IPS-18c (cell line): ENCODE results near the gene MZB1.
"Not testable (repeated sequence)": the region's sequence is repeated elsewhere in the genome, so short reads cannot be mapped to it uniquely, and the experiment has no call there.

Experiments
- H3K4me3 ChIP-seq: 2 replicates; pipeline ENCODE4 v1.7.0; 2013; ENCODE audit warnings: low read depth, mild to moderate bottlenecking, low read length, moderate library complexity; ENCODE audit not compliant: insufficient read depth
- H3K9me3 ChIP-seq: one replicate; pipeline ENCODE4 v1.6.1; 2013; ENCODE audit warnings: mild to moderate bottlenecking, low read length, moderate library complexity; ENCODE audit not compliant: control insufficient read depth, insufficient read depth

Gene MZB1

DNA sequence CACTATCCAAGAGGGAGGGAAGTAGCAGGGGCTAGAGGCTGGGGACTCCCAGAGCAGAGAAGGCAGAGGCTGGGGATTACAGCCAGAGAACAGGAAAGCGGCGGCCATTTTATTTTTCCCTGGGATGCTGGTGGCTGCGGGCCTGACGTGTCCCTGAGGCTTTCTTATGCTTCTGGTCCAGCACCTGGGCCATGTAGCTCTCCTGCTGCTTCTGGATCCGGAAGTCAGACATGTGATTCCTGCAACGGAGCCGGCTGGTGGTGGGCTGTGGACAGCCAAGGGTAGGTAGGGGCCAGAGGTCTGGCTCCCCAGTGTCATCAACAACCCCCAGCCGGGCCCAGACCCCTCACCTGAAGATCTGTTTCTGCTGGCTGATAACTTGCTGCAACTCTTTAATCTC, 7.0 kb upstream of the MZB1 start:
- H3K9me3 ChIP-seq, result no peaks in the 10 kb centered on the region
- H3K4me3 ChIP-seq, result no peak overlapping the region

DNA sequence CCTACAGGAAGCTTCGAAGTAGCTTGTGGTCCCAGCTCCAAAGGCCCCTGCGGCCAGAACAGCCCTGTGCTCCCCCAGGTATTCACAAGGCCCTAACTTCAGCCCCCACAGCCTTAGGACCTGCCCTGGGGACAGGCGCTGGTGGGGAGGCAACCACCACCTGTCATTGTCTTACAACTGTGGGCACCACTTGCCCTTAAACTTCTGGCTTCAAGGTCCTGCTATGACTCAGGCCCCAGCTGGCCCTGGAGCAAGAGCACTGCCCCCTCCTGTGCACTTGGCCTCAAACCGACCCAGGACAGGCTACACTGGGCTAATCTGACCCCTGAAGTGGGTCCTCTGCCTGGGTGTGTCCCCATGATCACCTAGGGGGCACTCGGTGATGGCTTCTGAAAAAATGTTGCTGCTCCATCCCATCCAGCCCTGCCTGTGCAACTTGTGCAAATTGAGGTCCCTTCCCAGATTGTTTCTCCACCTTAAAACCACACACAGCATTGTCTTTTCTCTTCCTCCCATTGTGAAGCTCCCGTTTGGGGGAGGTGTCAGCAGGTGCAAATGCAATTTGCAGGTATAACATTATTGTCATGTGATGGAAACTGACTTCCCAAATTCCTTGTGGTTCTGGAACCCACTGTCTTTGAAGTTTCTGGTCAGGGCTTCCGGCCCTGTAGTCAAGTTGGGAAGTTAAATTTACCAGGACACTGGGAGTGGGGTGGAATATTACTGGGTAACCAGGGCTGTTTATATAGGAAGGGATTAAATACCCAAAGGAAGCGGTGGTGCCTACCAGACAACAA, 6.3 kb upstream of the MZB1 start:
- H3K9me3 ChIP-seq, result no peaks in the 10 kb centered on the region
- H3K4me3 ChIP-seq, result no peak overlapping the region; the same call in 1 of the 2 replicates

DNA sequence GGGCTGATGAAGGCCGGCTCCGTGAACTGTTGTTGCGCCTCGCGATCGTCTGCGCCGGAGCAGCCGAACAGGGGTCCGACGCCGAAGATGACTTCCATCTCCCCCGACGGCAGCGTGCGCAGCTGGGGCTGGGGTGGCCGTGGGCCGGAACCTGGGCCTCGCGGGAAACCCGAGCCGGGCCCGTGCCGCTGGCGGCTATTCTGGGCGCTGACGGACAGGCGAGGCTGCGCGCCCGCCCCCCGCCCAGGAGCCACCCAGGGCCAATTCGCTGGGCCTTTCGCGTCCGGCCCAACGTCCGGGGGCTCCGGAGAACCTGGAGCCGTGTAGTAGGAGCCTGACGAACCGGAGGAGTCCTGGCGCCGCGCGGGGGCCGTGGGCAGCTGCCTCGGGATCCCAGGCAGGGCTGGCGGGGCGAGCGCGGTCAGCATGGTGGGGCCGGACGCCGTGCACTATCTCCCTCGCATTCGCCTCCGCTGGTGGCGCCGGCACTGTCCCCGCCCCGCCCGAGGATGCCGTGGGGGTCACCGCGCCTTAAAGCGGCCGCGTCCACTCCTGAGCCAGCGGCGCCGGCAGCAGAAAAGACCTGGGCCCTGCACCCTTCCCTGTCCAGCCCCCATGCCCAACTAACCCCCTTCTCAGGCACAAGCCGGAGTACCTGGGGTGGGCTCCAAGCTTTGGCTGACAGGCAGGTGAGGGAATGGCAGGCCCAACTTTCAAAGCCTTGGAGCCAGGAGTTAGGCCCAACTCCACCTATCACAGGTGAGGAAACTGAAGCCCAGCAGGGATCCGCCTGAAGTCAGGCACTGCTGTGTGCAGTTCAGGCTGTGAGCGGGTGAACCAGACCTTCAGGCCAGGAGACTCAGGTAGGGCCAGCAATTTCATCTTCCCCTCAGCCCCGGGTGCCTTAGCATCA, 5.2 kb upstream of the MZB1 start, which contains the start of gene PROB1:
Gene PROB1, minus strand, starts transcription at position 451 of the 913 bp plus-strand sequence. Its CDS starts 23 bp downstream, at position 428.
- Histone ChIP-seq H3K9me3 (no peaks in the 10 kb centered on the region), H3K4me3 (peak within 1 kb of the TSS; percentile 61)

DNA sequence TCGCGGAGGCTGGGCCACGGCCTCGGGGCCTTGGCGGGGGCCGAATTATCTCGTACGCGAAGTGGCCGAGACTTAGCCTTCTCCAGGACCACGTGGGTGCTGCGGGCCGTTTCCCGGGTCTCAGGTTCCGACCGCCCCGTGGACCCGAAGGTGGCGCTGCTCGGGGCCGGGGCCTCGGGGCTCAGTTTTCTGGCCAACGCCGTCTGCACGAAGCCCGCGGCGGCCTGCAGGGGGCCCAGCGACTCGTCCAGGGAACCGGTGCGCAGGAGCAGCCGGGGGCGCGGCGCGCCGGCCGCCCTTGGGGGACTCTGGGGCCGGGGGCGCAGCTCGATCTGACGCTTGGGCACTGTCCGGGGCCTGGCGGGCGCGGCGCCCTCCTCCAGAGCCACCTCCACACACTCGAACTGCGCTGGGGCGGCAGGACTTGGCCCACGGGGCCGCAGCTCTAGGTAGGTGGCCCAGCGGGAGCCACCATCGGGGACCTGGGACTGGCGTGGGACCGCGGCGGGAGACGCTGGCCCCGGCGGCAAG, 4.5 kb upstream of the MZB1 start:
- H3K4me3 ChIP-seq, result peak overlapping the region; percentile 61; the same call in 1 of the 2 replicates
- no peaks in the 10 kb centered on the region for H3K9me3 ChIP-seq

DNA sequence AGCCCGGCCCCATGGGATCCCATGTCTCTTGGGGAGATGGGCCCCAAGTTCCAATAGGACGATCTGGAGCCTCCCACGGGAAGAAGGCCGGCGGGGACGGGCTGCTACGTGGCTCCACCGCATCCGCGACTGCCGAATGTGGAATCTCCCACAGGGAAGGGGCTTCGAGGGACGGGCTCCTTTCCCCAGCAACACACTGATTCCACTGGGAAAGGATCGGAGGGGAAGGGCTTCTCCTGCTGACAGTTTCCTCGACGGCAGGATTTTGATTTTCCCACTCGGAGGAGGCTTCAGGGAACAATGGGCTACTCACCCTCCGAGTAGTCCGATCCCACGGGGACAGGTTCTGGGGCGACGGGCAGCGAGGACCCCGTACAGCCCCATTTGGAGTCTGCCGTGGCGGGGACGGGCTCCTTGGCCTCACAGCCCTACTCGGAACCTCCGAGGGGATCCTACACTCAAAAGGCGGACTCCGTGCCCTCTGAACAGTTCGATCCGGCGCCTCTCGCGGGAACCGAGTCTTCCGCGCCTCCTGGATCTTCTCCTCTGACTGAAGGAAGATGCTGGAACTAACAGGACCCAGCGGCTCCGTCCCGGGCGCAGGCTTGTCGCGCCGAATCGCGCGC, 3.9 kb upstream of the MZB1 start:
- Histone ChIP-seq H3K9me3 (no peaks in the 10 kb centered on the region), H3K4me3 (peak overlapping the region; percentile 61)

DNA sequence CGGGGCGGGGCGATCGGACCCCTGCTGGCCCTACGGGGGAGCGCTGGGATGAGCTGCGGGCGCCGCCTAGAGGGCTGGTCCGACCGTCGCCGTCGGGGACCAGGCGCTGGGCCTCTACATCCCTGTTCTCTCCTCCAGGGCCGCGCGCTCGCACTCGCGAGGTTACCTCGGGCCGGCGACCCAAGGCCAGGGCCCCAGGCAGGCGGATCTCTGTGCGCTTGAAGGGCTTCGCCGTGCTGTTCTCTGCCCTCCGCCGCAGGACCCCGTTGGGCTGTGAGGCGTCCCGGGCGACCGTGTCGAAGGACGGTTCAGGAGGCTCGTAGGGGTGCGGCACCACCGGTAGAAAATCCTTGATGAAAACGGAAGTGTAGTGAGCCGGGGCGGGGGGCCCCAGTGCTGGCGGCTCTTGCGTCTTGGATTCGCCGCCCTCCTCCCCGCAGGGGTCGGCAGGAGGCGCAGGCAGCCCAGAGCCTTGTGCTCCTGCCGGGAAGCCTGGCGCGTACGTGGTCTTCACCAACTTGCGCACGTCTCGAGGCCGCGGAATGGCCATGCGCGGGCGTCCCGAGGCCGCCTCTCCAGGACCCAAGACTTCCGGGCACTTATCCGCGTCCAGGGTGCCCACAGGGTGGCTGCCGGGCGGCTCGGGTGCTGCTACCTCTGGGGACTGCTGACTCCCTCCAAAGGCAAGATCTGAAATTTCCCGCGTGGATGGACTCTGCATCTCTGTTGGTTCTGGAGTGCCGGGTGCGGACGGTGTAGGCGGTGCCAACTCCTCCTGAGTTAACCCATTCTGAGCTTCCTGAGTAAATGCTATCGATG, 3.2 kb upstream of the MZB1 start:
- Histone ChIP-seq H3K4me3 (peak overlapping the region; percentile 61), H3K9me3 (no peaks in the 10 kb centered on the region)

DNA sequence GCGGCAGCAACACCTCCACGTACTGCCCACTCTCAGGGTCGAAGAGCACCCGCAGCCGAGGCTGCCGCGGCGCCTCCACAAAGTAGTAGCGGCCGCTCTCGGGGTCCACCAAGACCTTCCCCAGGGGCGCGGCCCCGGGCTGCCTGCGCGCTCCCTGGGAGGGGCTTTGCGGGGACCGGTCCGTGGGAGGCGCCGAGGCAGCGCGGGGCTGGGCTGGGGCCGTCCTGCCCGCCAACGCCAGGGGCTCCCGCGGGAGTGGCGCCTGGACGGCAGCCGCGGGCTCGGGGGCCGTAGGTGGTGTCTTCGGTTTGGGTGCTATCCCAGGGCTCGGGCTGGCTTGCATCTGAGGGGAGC, 2.6 kb upstream of the MZB1 start:
- Histone ChIP-seq H3K9me3 (no peaks in the 10 kb centered on the region), H3K4me3 (peak overlapping the region; percentile 61)

DNA sequence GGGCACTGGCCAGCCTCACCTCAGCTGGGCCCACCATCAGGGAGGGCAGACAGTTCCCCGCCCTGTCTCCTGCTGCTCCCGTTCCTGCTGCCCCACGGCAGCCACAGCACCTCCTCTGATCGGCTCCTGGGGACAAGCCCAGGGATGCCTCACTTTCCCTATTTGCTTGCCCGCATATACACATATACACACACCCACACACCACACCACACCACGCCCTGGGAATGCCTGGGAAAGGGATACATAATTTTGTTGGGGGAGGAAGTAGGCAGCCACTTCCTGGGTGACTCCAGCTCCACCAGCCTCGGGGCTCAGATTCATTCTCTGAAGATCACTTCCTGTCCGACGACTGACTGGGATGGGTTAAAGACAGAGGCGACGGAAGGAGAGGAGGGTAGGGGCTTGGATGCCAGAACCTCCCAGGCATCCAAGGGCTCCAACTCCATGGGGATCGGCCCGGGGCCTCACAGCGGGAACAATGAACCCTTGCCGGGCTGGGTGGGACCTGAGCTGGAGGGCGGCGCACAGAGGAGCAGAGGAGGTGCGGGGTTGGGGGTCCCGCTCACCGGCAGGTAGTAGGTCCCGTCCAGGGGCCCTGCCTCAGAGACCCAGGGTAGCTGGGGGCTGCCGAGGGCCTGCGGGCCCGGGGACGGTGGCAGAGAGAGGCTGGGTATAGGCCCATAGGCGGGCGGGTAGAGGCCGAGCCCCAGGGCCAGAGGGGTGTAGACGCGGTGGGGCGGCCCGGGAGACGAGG, 2.0 kb upstream of the MZB1 start:
- peak overlapping the region; percentile 61; the same call in 1 of the 2 replicates for H3K4me3 ChIP-seq
- no peaks in the 10 kb centered on the region for H3K9me3 ChIP-seq

DNA sequence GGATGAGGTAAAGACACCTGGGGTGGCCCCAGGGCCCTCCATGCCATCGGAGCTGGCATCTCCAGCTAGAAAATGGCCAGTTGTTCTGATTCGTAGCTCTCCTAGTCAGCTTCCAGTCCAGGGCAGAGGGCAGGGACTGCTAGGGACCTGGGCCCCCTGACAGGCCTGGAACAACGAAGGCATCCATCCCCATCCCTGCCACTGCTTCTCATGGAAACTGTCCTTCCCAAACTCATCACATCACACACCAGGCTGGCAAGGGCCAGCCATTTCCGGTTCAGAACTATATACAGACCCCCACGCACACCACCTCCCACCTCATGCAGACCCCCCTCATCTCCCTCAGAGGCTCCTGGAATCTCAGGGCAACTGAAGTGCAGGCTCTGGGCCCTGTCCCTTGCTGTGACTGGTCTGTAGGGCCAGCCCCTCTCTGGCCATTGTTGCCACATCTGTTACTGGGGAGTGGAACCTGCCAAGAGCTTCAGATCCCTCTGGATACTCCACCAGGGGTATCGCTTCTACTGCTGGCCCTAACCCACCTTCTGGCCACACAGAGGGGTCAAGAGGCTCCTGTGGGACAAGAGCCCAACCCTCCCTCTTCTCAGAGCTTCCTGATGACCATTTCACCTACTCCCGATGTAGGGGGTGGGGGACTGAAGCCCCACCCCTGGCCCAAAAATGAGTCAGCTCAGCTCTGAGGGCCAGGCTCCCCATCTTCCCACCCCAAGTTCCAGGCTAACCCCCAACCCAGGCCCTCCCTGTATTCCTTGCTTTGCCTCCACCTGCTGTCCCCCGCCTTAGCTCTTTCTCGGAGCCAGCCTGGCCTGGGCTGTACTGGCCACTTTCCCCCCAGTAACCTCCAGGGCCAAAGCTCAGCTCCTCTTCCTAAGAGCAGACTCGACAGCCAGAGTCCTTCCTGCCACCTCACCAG, 1.2 kb upstream of the MZB1 start:
- Histone ChIP-seq H3K4me3 (no peak overlapping the region), H3K9me3 (no peaks in the 10 kb centered on the region)

DNA sequence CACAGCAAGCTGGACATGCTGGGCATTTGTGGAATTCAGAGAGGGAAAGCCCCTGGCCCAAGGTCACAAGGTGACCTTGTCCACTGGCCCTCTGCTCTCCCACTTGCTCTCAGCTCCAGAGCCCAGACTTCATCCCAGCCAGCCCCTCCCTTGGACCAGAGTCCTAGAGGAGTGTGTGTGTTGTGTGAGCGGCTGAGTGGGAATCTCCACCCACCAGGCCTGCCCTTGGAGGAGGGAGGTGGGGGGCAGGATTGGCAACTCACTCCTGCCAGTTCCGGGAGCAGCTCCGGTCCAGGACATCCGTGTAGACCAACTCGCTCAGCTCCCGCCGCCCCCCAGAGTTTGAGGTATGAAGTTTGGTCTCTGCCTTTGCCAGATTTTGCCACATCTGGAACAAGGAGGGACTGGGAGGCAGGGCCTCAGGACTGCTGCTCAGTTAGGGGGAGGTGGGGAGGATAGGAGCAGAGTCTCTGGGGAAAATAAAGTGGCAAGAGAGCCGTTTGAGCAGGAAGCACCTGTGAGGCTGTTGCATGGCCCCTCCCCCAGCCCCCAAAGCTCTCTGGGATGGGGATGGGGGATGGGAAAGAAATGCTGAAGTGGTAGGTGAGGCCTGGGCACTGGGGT, 1.4 kb downstream of the MZB1 start:
- no peaks in the 10 kb centered on the region for H3K9me3 ChIP-seq
- H3K4me3 ChIP-seq, result no peak overlapping the region

DNA sequence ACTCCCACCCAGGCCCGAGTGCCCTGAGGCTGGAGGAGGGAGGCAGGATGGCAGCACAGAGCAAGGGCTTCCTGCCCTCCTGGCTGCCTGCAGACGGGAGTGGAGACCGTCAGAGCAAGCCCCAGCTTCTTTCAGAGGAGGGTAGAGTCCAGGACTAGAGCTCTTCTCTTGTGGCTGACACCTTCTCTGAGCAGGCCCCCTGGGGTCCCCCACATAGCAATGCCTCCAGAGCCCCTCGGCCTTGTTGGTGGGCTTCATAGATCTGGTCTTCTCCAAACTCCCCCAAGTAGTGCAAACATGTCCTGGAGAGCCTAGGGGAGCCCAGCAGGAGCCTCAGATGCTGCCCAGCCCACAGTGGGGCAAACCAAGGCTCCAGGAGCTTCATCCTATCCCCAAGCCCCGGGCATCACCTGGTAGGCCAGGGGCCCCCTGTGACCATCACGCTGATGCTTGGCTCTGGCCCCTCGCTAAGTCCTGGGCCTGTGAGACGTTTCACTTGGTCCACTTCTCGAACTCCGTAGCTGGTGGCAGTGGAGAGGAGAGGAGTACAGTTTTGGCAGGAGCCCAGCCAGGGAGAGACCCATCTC, 2.0 kb downstream of the MZB1 start:
- H3K9me3 ChIP-seq, result no peaks in the 10 kb centered on the region
- no peak overlapping the region for H3K4me3 ChIP-seq

DNA sequence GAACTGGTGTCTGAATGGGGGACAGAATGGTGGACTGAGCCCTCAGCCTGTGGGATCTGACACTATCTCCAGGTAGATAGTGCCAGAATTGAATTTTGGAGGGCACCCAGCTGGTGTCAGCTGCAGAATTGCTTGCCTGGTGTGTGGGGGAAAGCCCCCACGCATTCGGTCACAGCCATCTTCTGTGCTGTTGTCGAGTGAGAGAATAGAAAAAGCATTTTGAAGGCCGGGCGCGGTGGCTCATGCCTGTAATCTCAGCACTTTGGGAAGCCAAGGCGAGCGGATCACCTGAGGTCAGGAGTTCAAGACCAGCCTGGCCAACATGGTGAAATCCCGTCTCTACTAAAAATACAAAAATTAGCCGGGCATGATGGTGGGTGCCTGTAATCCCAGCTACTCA, 2.8 kb downstream of the MZB1 start:
- H3K4me3 ChIP-seq, H3K9me3 ChIP-seq: not testable (repeated sequence)

DNA sequence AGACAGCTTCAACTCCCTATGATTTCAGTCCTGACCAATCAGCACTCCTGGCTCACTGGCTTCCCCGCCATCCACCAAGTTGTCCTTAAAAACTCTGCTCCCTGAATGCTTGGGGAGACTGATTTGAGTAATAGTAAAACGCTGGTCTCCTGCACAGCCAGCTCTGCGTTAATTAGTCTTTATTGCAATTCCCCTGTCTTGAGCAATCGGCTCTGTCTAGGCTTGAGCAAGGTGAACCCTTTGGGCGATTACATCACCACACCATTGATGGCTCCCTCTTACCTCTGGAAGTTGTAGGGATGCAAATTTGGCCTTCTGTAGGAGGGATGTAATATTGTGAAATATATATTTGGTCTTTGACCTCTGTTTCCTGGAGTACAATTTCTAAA, 3.7 kb downstream of the MZB1 start:
- Histone ChIP-seq H3K4me3 (no peak overlapping the region), H3K9me3 (no peaks in the 10 kb centered on the region)
